Activated CD8-positive, alpha-beta memory T cell treated with anti-CD3 and anti-CD28 coated beads for 36 hours (primary cell): ENCODE results near the gene IFT122. TPM values are rescaled to one million over a fixed set of nuclear protein-coding genes. Genes with fewer than 3 reads are reported as not detected.

Experiments used
- CTCF ChIA-PET: fragments of 350-600 bp; sonication (Branson Sonifier 250); formaldehyde crosslinking; loops from one replicate; lab custom pipeline; 2021; ENCODE audit warnings: antibody characterized with exemption; lab: Charles Lee
- POLR2A ChIA-PET: fragments of 350-600 bp; sonication (Branson Sonifier 250); formaldehyde crosslinking; loops from one replicate; lab custom pipeline; 2021; ENCODE audit warnings: antibody characterized with exemption; lab: Charles Lee
- total RNA-seq, 2 experiments: library from RNA; stranded (reverse); gene quantifications; one replicate each; pipeline ENCODE4 v1.2.3, GENCODE V29; 2021

The IFT122 gene
- total RNA-seq, 2 experiments from 2014 or later, result 16.5 to 19.2 TPM

DNA sequence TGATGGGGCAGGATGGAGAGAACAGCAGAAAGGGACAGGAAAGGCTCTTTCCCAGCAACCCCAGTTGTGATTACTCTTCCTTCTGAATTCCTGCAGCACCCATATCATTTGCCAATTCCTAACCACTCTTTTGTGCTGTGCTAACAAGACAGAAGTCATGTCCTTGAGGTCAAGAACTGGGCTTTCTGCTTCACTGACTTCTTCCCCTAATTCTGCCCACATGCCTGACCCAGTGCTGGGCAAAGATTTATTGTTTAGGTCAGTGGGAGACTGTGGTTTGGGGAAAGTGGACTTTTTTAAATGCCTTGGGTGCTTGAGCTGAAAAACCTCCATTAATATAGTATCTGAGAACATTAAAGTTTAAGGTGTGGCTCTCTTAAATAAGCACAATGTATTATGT lies 7.4 kb upstream of the IFT122 start:
- CTCF ChIA-PET, result no interaction called here
- POLR2A ChIA-PET, result no interaction called here

DNA sequence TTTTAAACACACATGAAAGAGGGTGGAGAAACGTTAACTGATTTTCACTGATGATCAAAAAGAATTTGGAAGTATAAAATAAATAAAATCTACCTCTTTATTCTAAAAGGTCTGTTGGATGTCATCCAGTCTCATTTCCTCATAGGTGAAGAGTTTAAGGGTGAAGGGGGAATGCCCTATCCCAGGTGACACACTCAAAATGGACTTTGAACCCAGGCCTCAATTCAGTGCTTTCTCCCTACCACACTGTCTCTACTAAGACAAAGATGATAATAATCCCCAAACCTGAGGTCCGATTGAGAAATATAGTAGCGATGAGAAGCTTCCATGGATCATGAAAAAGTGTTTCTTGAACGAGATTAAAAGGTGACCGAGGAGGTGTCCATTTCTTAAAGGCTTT lies 6.5 kb upstream of the IFT122 start:
- ChIA-PET POLR2A (no interaction called here), CTCF (no interaction called here)

DNA sequence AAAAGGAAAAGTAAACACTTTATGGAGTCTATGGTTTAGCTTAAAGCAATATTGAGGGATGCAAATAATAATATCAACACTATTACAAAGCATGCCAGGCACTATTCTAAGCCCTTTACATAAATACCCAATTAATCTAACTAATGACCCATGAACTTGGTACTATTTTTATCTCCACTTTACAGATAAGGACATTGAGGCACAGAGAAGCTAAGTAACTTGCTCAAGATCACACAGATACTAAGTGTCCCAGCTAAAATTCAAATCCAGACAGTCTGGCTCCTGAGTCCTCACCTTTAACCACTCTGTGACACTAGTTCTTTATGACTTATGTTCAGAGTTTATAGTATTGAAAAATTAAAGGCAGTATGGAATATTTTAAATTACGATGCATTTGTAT lies 5.9 kb upstream of the IFT122 start:
- CTCF ChIA-PET, result no interaction called here
- POLR2A ChIA-PET, result no interaction called here

DNA sequence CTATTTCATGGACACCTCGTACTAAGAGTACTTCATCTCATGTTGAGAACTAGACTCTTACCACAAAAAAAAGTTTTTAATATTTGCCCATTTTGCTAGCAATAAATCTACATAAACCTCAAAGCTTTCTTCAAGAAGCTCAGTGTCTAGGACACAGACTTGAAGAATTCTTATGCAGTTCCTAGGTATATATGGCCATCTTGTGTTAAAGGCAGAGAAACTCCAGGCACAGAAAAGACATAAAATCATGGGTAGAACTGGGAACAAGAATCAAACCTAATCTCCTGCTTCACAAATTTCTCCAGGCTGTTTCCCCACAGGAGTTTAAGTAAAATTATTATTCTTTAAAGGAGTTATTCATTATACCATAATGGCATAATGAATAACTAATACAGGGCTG lies 4.7 kb upstream of the IFT122 start:
- POLR2A ChIA-PET, result no interaction called here
- CTCF ChIA-PET, result no interaction called here

DNA sequence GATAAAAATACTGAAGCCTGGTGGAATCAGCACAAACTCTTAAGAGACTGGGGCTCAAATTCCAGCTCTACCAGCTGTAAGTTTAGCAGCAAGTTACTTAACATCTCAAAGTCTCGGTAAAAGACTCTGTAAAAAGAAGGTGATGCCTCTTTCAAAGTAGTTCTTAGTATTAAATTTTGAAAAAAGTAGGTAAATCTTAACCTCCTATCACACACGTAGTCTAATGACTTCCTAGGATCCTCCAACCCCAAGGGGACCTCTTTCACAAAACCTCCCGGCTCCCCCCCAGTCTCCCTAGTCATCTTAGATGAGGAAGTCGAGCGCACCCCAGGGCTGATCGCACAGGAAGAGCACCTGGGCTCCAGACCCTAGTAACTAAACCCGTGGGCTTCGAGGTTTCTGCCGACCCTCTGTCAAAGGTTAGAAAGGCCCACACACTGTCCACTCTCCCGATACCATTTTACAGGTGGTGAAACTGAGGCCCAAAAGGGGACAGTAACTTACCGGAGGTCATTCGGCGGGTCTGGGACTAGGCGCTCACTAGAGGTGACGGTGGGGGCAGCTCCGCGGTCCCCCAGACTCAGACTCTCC lies 703 bp upstream of the IFT122 start:
- POLR2A ChIA-PET, result interaction anchor here (0.6 to 2.8 kb wide), 3 partner anchors 11 to 131 kb away, joined by 5 to 19 read pairs (median 9); partner anchors contain the start of gene EFCAB12
- CTCF ChIA-PET, result interaction anchor here (0.5 to 0.9 kb wide), 3 partner anchors 19 to 124 kb away, joined by 3 read pairs; a partner anchor contains a TSS

DNA sequence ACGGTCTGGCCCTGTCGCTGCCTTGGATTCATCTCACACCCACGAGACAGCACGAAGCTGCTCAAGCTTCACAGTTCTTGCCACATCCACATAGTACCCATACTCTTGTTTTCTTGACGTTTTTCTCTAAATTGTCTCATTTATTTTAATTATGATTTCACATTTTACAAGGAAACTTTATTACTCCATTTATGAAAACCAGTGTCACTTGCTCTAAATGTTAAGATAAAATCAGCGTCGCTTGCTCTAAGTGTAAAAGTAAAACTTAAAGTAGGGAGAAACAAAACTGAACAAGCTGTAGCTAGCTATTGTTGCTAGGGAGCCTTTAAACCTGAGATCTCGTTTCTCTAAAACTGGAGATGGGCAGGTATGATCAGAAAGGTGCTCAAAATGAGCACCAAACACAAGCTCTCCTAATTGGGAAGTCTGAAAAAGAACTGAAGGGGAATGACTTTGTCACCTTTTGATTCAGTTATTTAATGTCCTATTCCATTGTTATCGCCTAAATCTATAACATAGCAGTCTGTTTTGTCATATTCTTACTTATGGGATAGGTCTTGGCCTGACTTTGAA lies 680 bp downstream of the IFT122 start:
- ChIA-PET POLR2A (interaction anchor here (1.4 to 2.8 kb wide), 3 partner anchors 12 to 125 kb away, joined by 3 to 19 read pairs (median 5); partner anchors contain the start of gene EFCAB12), CTCF (interaction anchor here (1.1 kb wide), 1 partner anchor 387 kb away, joined by 3 read pairs; no protein-coding TSS in a partner anchor)

DNA sequence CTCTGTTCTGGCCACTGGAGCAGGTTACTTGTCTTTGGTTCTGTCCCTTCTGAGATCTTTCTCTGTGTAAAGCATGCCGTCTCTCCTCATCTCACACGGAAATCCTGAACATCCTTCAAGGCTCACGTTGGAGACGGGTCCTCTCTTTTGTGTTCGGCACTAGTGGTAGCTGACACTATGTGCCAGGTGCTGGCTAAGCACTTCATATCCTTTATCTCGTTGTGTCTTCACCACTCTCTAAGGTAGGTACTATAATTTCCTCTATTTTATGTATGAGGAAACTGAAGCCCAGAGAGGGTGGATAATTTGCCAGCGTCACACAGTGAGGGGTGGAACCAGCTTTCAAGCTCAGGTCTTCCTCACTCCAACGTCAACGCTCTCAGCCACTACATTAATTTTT lies 1.2 kb downstream of the IFT122 start:
- CTCF ChIA-PET, result interaction anchor here (1.1 kb wide), 1 partner anchor 388 kb away, joined by 3 read pairs; no protein-coding TSS in a partner anchor
- POLR2A ChIA-PET, result interaction anchor here (1.4 to 2.8 kb wide), 2 partner anchors 41 to 125 kb away, joined by 3 to 19 read pairs; a partner anchor contains a TSS

DNA sequence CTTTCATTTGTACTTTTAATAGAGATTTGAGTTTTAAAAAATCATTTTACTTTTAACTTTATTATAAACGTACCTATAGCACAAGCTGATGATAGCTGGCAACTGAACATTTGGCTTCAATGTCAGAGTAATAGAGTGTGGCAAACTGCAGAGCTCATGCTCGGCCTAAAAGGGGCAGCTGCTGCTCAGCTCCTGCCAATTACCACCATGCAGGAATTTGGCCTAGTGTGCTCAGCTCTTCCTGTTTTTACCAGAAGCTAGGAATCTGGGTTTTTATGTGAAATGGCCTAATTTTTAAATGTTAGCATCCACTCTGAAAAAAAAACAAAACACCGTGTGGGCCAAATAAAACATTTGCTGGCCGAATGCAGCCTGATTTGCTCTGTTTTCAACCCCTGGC lies 1.8 kb downstream of the IFT122 start:
- ChIA-PET POLR2A (no interaction called here), CTCF (no interaction called here)

DNA sequence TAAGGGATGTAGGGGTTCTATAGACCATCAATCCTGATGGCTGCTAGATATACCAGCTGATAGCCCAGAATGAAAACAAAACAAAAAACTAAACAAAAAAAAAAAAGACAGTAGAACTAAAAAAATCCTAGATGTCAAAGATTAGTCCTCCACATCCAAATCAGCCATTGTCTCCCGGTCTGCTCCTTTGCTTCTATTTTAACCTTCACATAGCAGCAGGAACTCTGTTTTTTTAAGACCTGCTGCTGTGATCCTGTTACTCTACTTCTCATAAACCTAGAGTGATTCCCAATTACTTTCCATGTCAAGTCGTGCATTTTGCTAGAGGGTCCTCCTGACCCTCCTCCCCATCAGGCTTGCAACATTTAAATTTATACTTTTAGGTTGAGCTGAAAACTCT lies 2.5 kb downstream of the IFT122 start:
- POLR2A ChIA-PET, result interaction anchor here (0.6 kb wide), 1 partner anchor 16 kb away, joined by 4 read pairs; no protein-coding TSS in a partner anchor
- CTCF ChIA-PET, result no interaction called here

DNA sequence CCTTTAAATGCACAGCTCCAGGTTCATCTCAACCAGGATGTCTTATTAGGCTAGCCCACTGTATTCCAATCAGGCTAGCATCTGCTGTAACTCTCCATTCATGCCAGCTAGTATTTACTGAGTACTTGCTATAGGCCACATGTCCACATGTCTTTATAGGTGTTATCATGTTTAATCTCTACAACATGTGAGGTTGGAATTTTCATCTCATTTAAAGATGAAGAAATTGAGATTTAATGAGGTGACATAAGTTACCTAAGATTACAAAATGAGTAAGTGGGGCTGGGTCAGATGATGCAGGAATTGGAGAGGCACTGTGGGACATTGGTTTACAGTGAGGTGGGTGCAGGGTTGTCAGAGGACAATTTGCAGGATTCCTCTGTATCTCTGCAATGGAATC lies 2.9 kb downstream of the IFT122 start:
- ChIA-PET POLR2A (interaction anchor here (0.6 kb wide), 1 partner anchor 16 kb away, joined by 4 read pairs; no protein-coding TSS in a partner anchor), CTCF (no interaction called here)

DNA sequence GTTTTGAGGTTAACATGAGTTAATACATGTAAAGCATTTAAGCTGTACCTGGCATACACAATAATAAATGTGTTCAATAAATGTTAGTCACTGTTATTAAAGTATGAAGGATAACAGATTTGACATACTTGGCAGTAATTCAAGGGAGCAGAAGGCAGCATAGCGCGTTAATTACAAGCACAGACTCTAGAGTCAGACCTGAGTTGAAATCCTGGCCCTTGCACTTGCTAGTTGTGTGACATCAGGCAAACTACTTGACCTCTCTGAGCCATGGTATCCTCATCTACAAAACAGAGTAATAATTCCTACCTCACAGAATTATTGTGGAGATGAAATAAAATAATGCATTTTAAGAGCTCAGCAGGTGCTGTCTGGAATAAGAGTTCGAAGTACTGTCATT lies 5.4 kb downstream of the IFT122 start:
- ChIA-PET CTCF (no interaction called here), POLR2A (no interaction called here)

DNA sequence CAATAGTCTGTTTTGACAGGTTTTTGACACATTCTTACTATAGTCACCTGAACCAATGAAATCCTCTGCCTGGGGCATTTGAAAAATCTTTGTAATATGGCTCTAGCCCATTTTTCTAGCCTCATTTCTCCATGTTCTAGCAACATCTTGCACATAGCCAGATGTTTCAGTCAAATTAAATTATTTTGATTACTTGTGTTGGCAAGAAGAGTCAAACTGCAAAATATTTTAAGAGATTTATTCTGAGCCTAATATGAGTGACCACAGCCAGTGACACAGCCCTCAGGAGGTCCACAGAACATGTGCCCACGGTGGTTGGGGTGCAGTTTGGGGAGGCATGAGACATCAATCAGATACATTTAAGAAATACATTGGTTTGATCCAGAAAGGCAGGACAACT lies 6.9 kb downstream of the IFT122 start:
- ChIA-PET POLR2A (no interaction called here), CTCF (no interaction called here)

DNA sequence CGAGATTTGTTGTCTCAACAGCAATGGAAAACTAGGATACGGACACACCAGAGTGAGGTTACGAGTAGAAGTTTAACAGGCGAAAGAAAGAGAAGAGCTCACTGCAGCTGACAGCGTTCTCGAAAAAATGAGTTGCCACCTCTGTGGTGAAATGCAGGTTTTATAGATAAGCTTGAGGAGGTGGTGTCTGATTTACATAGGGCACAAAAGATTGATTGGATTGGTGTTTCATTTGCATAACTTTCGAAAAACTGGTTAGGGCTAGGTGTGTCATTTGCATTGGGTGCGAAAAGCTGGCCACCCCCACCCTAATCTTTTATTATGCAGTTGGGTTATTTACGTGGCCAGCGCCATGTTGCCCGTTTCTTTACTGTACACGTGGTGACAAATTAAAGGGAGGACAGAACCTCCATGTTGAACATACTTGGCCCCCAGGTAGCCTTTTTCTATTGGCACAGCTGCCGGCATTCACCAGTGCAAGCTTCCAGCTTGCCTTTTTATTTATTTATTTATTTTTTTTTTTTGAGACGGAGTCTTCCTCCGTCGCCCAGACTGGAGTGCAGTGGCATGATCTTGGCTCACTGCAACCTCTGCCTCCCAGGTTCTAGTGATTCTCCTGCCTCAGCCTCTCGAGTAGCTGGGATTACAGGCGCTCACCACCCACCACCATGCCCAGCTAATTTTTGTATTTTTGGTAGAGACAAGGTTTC lies 8.3 kb downstream of the IFT122 start:
- ChIA-PET POLR2A (no interaction called here), CTCF (no interaction called here)

DNA sequence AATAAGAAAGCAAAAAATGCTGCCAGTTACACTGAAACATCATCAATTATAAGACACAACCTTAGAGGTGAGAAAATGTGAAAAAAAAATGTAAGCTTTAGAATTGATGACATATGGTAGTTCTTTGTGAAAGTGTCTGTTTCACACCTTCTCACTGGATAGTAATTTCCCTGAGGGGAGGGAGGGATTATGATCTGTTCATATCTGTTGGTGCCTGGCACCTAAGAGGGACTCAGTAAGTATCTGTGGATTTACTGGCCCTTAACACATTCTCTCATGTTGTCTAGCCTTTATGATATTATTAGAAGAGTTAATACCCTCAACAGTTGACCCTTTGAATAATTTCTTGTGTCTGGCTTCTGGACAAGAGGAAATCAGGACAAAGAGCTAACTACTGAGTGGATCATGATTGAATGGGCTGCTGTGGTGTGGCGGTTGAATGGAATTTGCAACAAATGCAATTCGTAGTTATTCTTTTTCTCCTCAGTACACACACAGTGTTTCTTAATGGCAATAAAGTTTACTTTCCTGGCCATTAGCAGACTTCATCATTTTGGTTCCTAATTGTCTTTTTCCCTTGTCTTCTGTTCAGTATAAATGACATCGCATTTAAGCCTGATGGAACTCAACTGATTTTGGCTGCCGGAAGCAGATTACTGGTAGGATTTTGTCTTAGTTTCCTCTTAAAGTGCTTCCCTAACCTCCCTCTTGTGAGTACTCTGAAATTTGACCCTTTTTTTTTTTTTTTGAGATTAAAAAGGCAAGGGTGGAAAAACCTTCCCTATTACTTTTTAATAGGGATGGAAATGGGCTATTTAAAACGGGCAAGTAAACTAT lies 9.5 kb downstream of the IFT122 start:
- POLR2A ChIA-PET, result no interaction called here

DNA sequence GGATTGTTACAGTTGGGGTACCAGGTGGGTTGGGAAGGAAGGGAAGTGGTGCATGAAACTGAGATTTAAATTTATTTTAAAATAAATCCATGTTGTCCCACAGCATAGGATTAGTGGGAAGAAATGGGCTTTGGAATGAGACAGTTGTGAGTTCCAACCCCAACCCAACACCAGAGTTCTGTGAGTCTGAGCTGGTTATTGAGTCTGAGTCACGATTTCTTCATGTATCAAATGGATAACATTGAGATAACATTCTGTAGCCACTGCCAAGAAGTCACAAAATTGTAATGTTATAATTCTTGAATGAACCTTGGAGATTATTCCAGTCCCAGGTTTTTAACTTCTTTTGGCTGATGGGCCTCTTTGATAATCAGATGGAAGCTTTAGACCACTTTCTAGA lies 13.7 kb downstream of the IFT122 start:
- POLR2A ChIA-PET, result no interaction called here
- CTCF ChIA-PET, result interaction anchor here (0.6 to 0.7 kb wide), 2 partner anchors 284 to 485 kb away, joined by 3 read pairs; no protein-coding TSS in a partner anchor

More for the DNA sequence above, 9.5 kb downstream of the IFT122 start:
- CTCF ChIA-PET, result no interaction called here

DNA sequence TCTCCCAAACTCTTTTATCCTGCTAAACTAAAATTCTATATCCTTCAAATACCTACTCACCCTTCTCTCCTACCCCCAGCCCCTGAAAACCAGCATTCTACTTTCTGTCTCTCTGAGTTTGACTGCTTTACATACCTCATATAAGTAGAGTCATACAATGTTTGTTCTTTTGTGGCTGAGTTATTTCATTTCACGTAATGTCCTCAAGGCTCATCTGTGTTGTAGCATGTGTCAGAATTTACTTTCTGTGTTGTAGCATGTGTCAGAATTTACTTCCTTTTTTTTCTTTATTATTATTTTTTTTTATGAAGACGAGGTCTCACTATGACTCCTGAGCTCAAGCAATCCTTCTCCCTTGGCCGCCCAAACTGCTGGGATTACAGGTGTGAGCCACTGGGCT lies 20.1 kb downstream of the IFT122 start:
- CTCF ChIA-PET, result no interaction called here

DNA sequence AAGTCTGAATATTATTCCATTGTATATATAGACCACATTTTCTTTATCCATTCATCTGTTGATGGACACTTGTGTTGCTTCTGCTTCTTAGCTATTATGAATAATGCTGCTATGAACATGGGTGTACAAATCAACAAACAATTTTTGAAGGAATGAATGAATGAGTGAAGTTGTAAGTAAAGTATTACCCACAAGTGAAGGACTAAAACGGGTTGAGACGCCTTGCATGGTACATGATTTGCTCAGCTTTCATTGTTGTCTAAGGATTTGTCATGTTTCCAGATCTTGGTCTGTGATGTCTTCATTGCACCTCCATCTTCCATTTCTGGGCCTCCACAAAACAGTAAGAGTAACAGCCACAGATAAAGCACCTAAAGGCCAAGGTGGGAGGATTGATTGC lies 20.5 kb downstream of the IFT122 start:
- ChIA-PET CTCF (no interaction called here), POLR2A (no interaction called here)

More for the DNA sequence above, 20.1 kb downstream of the IFT122 start:
- POLR2A ChIA-PET, result no interaction called here

DNA sequence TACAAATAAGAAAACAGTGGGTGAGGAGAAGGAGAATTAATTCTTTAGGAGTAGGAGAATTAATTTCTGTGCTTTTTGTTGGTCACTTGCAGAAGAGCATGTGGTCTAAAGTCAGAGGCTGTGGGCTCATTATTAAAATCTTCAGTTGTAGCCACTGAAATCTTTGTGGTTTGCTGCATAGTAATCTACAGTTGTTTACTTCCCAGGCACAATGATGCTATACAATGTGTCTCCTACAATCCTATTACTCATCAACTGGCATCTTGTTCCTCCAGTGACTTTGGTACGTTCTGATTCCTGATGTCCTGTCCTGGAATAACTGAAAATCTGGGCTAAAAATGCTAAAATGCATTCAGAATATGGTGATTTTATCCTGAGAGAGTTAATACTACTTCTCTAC lies 21.0 kb downstream of the IFT122 start:
- ChIA-PET POLR2A (no interaction called here), CTCF (no interaction called here)

DNA sequence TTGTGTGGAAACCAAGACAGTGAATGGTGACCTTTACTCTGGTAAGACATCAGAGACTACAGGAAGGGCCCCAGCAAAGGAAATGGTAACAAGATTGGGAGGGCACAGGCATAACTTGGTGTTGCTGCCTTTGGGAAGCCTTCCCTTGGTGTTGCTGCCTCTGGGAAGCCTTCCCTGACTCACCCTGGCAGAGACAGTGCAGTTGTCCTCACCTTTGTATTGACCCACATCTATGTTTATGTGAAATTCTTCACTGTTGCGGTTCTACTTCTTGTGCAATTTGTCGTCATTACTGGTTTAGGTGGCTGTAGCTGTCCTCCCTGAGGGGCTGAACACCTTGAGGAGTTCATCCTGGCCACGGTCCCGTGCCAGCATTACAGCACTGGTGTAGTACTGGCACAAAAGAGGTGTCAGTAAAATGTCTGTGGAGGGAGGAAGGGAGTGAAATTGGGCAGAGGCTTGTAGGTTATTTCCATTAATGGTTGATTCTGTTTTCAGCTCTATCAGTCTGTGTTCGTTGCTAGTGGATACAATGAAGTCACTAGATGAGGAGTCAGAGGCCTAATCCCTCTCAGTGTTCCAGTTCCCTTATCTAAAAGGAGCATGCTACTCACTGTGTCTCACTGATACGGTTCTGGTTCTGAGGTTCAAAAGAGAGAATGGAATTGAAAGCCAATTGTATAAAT lies 21.6 kb downstream of the IFT122 start:
- ChIA-PET POLR2A (no interaction called here), CTCF (no interaction called here)
